ENCODE results near the gene FBXW4.

- TF ChIP-seq, protein P1, sequence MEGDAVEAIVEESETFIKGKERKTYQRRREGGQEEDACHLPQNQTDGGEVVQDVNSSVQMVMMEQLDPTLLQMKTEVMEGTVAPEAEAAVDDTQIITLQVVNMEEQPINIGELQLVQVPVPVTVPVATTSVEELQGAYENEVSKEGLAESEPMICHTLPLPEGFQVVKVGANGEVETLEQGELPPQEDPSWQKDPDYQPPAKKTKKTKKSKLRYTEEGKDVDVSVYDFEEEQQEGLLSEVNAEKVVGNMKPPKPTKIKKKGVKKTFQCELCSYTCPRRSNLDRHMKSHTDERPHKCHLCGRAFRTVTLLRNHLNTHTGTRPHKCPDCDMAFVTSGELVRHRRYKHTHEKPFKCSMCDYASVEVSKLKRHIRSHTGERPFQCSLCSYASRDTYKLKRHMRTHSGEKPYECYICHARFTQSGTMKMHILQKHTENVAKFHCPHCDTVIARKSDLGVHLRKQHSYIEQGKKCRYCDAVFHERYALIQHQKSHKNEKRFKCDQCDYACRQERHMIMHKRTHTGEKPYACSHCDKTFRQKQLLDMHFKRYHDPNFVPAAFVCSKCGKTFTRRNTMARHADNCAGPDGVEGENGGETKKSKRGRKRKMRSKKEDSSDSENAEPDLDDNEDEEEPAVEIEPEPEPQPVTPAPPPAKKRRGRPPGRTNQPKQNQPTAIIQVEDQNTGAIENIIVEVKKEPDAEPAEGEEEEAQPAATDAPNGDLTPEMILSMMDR (IDR thresholded peaks at IDR 0.05): no peak
- no peak for TF ChIP-seq EP300 (IDR thresholded peaks at IDR 0.05; ENCODE audit: low read depth)
- no peak for TF ChIP-seq POLR2A (IDR thresholded peaks at IDR 0.05)
- no peak for TF ChIP-seq POLR2AphosphoS5 (IDR thresholded peaks at IDR 0.05)
These were observed 127.6 kb downstream of the FBXW4 start for GRCh38 chr10:101567165-101568006.

All from transverse colon (tissue), 4 donors.